GM15510 (cell line): ENCODE data around the gene BRD7.

Experiments
- POLR2A ChIP-seq: IDR thresholded peaks from 3 replicates; pipeline ENCODE4 v1.6.1; 2011; ENCODE audit warnings: borderline replicate concordance; ENCODE audit not compliant: insufficient read length; ENCODE audit errors: extremely low read depth

BRD7 gene

DNA sequence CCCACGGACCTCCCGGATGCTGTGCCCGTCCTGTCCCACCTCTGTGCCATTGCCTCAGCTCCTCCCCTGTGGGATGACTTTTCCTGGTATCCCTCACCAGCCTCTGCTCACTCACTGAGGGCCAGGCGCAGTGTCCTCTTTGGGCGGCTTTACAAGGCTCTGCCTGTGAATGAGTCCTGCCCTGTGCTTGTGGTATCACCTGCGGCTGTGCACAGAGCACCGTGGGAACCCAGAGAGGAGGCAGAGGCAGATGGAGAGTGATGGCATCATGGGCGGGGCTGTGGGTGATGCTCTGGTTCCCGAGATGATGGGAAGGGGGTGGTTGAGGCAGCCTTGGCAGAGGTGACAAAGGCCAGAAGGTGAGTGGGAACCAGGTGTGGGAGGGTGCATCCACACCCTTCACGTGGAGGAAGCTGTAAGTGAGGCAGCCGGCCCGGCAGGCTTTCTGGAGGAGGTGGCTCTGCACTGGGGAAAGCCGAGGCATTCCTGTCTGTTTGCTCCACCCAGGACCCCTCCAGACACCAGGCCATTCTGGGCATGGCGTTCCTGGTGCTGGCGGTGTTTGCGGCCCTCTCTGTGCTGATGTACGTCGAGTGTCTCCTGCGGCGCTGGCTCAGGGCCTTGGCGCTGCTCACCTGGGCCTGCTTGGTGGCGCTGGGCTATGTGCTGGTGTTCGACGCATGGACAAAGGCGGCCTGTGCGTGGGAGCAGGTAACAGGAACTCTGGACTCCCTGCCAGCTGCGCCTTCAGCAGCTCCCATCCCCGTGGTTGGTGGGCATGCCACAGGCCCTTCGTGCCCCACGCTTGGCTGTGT, 78.6 kb downstream of the BRD7 start:
- no peak for TF ChIP-seq POLR2A

- no peak for TF ChIP-seq POLR2A
These were observed 79.9 kb downstream of the BRD7 start for GRCh38 chr16:50288920-50289319.

- no peak for TF ChIP-seq POLR2A
These were observed 80.8 kb downstream of the BRD7 start for GRCh38 chr16:50288026-50288425.

DNA sequence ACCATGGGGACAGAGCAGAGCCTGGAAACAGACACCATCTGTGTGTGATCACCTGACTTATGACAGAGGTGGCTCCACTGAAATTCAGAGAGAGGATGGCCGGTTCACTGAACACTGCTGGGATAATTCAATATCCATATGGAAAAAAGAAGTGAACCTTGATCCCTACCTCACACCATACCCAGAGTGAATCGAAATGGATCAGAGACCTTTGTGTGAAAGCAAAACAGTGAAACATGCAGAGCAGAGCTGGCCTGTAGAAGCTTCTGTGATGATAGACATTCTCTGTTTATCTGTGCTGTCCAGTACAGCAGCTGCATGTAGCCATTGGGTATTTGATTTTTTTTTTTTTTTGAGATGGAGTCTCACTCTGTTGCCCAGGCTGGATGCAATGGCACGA, 82.1 kb downstream of the BRD7 start:
- TF ChIP-seq POLR2A, result no peak

DNA sequence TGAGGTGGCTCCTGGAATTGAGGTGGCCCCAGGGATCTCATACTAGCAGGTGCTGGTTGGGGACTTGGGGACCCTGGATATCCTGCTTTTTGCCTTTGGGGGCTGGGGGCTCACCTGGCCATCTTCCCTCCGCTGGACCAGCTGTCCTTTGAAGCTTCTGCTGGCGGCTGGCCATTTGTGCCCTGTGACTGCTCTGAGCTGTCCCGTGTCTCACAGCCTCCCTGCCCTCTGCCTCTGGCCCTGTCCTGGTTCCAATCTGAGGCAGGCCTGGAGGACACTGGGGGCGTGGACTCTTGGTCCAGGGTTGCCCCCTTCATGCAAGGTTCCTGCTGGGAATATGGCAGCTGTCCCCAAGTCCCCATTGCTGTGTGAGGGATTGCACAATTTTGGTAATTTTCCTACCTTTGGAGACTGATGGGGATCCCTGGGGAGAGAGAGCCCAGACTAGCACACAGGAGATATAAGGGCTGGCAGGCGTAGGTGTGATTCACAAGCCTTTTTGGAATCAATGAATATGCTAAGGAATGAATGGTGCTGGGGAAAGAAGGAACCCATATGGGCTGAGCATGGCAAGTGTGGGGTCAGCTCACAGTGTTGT, 83.3 kb downstream of the BRD7 start:
- TF ChIP-seq POLR2A, result no peak

GRCh38 chr16:50284131-50284911, 84.5 kb downstream of the BRD7 start:
- no peak for TF ChIP-seq POLR2A

DNA sequence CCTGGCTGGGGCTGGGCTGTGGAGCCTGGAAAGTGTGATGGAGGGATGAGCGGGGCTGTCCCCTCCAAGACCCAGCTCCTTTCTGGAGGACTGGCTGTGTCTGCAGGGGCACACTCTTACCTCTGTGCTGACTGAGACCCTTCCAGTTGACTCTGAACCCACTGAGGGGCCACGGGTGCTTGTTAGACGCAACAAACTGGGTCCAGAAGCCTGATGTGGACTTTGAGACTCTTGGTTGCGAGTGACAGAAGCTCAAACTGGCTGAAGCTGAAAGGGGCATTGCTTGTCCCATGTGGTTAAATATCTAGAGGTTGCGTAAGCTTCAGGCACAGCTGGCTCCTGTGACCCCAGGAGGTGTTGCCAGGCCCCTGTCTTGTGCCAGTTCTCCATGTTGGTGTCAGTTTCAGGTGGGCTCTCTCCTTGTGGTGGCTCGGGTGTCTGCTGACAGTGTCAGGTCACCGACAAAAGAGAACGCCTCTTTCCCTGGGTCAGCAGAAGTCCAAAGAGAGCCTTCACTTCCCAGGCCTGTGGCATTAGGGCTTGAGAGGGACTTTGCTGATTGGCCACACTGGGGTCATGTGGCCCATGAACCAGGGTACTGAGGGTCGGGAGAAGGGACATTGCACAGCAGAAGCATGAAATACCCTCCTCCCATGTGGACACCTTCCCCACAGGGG, 85.7 kb downstream of the BRD7 start:
- TF ChIP-seq POLR2A, result no peak

DNA sequence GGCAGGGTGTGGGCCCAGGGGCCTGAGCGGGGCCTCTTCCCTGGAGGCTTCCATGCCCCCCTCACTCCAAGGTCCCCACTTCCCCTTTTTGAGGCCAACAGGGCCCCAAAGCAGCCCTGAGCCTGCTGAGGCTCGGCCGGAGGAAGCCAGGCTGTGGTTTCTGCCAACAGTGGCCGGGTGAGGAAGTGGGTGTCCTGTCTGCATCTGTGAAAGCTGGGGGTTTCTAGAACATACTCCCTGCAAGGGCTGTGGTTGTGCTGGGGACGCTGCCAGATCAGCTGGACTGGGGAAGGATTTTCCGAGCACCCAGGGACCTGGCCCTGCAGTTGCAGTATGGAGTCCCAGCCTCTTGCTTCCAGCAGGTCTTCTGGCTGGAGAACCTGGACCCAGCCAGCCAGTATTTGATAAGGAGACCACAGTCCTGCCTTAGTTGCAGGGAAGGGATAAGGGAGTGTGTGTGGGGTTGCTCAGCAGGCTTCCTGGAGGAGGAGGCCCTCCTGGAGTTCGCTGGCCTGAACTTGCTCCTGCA, 86.7 kb downstream of the BRD7 start:
- no peak for TF ChIP-seq POLR2A

DNA sequence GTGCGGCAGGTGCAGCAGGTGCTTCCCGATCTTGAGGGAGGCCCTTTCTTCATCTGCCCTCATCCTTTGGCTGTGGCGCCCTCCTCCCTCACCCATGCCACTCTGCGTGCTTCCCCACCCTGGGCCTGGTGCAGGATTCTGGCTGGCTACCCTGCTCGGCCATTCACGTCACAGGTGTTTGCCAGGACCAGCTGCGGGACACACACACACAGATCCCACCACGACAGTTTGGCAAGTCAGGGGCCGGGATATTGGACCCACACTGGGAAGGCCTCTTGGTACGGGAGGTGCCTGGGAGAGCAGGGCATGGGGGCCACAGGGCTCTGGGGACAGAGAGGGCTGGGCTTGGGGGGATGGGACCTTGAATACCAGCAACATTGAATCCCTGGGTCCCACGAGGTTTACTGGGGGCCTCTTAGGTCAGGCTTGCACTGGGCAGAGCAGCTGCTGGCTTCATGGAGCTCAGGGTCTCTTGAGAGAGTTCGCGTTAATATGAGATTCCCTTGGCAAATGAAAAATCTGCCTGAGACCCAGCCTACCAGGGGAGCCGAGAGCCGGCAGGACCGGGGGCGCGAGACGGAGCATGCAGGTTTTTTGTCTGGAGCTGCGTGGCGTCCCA, 87.3 kb downstream of the BRD7 start:
- no peak for TF ChIP-seq POLR2A

GRCh38 chr16:50280932-50281331, 87.9 kb downstream of the BRD7 start:
- no peak for TF ChIP-seq POLR2A

- no peak for TF ChIP-seq POLR2A
These were observed 89.3 kb downstream of the BRD7 start for GRCh38 chr16:50279504-50279865.

- no peak for TF ChIP-seq POLR2A
These were observed 90.5 kb downstream of the BRD7 start for GRCh38 chr16:50278251-50278650.

GRCh38 chr16:50276801-50277555, 91.8 kb downstream of the BRD7 start:
- TF ChIP-seq POLR2A, result no peak

DNA sequence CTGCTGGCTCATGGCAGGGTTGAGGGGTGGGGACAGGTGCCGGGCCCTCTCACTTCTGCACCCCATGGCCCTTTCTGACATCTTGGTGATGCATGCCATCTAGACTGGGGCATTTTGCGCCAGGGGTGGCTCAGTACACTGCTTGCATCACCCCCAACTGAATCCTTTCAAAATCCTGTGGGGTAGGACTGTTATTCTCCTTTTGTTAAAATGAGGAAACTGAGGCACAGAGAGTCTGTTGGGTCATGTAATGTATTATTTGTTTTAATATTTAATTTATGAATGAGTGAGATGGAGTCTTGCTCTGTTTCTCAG, 92.5 kb downstream of the BRD7 start:
- TF ChIP-seq POLR2A, result no peak
